ENCODE data around the gene FBXO42. TPM values are rescaled to one million over a fixed set of nuclear protein-coding genes. Genes with fewer than 3 reads are reported as not detected.

FBXO42 gene
- total and polyA plus RNA-seq, 2 donors (not counting 3 experiments of a cell fraction or from before 2014, with no cell fraction given), result 16.3 to 20.4 TPM

DNA sequence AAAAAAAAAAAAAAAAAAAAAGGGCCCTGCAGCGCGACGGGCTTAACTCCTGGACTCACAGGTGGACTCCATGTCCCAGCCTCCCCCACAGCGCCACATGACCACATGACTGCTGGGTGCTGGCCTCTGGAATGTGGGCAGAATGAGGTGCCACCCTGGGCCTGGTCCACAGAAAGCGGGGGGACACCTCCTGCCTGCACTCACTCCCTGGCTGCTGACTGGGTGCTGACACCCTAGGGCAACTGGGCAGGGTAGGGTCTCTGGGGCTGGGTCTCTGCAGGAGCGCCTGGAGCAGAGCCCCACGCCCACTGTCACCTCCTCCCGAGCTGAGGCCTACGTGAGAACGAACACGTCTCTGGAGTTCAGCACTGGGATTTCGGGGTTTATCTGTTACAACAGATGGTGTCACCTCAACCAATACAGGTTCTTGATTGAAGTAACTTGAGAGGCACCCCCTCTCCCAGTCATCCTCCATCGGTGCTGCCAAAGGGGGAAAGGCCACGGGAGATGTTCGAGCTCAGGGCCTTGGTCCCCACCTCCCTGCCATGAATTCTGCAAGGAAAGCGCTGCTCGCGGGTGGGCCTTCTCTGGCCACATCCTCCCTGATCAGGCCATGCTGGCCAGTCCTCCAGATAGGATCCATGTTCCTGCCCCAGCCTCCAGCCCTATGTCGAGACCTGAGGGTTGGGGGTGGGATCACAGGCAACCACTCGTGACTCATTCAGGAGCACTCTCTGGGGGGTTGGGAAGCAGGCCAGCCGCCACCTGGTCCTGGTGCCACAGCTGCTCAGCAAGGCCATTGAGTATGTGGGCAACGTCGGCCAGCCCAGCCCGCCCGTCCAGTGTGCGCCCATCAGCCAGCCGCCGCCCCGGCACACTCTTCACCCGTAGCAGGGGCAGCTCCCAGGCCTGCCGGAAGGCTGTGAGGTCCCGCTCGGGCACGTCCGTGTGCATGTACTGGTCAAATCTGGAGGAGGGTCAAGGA is 120.7 kb downstream of the FBXO42 start:
- Histone ChIP-seq H3K4me3 (replicated peaks in 1 of 3; ENCODE audit: insufficient read depth in 1 of 3, low read depth in 1 of 3, low read length in 3 of 3) (no peak overlapping the region), H3K9me3 (replicated peaks; ENCODE audit: control insufficient read depth, insufficient read depth, low read length) (no peaks in the 10 kb centered on the region), H3K9ac (replicated peaks; ENCODE audit: extremely low read depth, insufficient read depth, low read length) (no peak overlapping the region), H3K27ac (ENCODE audit: insufficient read depth, low read depth, low read length) (no peak overlapping the region), H3K9me1 (replicated peaks; ENCODE audit: control insufficient read depth, extremely low read depth, insufficient read depth, low read length) (no peaks in the 10 kb centered on the region), H3K79me2 (ENCODE audit: control insufficient read depth, insufficient read depth, low read length) (no peaks in the 10 kb centered on the region), H3K4me1 (ENCODE audit: control insufficient read depth, extremely low read depth, insufficient read depth, low read length) (peaks cover 4% of the 10 kb centered on the region), H2AFZ (ENCODE audit: low read depth, low read length) (no peak overlapping the region), H4K20me1 (replicated peaks; ENCODE audit: control insufficient read depth, extremely low read depth, insufficient read depth, low read length) (no peaks in the 10 kb centered on the region), H3K36me3 (ENCODE audit: control insufficient read depth in 2 of 2, extremely low read depth in 1 of 2, insufficient read depth in 2 of 2, low read length in 2 of 2) (no peaks in the 10 kb centered on the region), H3K27me3 (ENCODE audit: control insufficient read depth in 2 of 2, insufficient read depth in 2 of 2, low read length in 2 of 2) (peaks cover 14 to 17% of the 10 kb centered on the region in 2 experiments), H3K4me2 (ENCODE audit: insufficient read depth, low read length) (no peak overlapping the region)
- intact Hi-C loops (cut with micrococcal nuclease) (no loop called here), dilution Hi-C loops (cut with MboI; ENCODE audit: extremely low pct_ligation_motif_present, low sequenced_read_pairs) (no loop called here)
- DNase-seq (ENCODE audit: low read depth, low spot score) (no peak), FAIRE-seq (no peak)
- no TSS peak for BruUV-seq (replicated peaks)
- ChIA-PET CTCF (no interaction called here), POLR2A (interaction anchor here (0.7 kb wide), 1 partner anchor 131 kb away, joined by 12 read pairs; no protein-coding TSS in a partner anchor)
- TF ChIP-seq POLR2A (IDR thresholded peaks at IDR 0.05; ENCODE audit: low read depth, low read length) (no peak), EZH2 (IDR thresholded peaks at IDR 0.05; ENCODE audit: borderline replicate concordance, low read depth, low read length, severe bottlenecking) (no peak), GATA2 (IDR thresholded peaks at IDR 0.05; ENCODE audit: insufficient read depth, insufficient read length, low read depth, low read length) (no peak), FOS (IDR thresholded peaks at IDR 0.05; ENCODE audit: borderline replicate concordance, insufficient read depth, low read length) (no peak), MYC (IDR thresholded peaks at IDR 0.05; ENCODE audit: low read depth, low read length) (no peak), JUN (IDR thresholded peaks at IDR 0.05; ENCODE audit: borderline replicate concordance, insufficient read depth, insufficient read length, low read depth) (no peak), POLR2AphosphoS5 (IDR thresholded peaks at IDR 0.05; ENCODE audit: insufficient read depth, low read depth, low read length) (no peak)
- TF ChIP-seq, protein P1, sequence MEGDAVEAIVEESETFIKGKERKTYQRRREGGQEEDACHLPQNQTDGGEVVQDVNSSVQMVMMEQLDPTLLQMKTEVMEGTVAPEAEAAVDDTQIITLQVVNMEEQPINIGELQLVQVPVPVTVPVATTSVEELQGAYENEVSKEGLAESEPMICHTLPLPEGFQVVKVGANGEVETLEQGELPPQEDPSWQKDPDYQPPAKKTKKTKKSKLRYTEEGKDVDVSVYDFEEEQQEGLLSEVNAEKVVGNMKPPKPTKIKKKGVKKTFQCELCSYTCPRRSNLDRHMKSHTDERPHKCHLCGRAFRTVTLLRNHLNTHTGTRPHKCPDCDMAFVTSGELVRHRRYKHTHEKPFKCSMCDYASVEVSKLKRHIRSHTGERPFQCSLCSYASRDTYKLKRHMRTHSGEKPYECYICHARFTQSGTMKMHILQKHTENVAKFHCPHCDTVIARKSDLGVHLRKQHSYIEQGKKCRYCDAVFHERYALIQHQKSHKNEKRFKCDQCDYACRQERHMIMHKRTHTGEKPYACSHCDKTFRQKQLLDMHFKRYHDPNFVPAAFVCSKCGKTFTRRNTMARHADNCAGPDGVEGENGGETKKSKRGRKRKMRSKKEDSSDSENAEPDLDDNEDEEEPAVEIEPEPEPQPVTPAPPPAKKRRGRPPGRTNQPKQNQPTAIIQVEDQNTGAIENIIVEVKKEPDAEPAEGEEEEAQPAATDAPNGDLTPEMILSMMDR (IDR thresholded peaks at IDR 0.05; ENCODE audit: extremely low read depth in 1 of 2, insufficient read depth in 1 of 2, low read depth in 1 of 2, low read length in 2 of 2), result no peak
- TF ChIP-seq, protein P2, sequence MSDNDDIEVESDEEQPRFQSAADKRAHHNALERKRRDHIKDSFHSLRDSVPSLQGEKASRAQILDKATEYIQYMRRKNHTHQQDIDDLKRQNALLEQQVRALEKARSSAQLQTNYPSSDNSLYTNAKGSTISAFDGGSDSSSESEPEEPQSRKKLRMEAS (IDR thresholded peaks at IDR 0.05; ENCODE audit: insufficient read depth, insufficient read length), result no peak

Measured in endothelial cell of umbilical vein (primary cell).